ENCODE results near the gene NEGR1.

Gene NEGR1

DNA sequence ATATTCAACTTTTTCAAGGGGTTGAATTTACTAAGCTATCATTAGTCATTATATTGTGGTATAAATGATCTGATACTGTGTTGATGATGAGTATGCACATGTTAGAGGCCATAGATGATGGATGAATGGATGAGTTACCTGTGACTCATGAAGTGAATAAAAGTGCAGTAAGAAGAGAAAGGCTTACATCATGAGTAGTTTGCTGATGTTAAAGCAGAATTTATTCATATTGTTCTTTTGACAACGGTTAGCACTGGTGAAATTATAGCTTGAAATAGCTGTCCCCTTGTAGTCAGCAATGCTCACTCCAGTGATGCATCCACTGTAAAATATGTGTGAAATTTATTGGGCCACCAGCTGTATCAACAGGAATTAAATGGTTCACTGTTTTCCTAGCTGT is 660.6 kb downstream of the NEGR1 start:
- Histone ChIP-seq H3K27me3 (ENCODE audit: insufficient read depth, low read depth, severe bottlenecking) (no peaks in the 10 kb centered on the region), H3K36me3 (no peaks in the 10 kb centered on the region), H3K9me3 (ENCODE audit: severe bottlenecking) (no peaks in the 10 kb centered on the region), H3K4me3 (ENCODE audit: low read depth, low read length) (no peak overlapping the region), H3K27ac (no peak overlapping the region)
- no peak for TF ChIP-seq CTCF (IDR thresholded peaks at IDR 0.05; ENCODE audit: low read depth, low read length)
- no peak for DNase-seq

DNA sequence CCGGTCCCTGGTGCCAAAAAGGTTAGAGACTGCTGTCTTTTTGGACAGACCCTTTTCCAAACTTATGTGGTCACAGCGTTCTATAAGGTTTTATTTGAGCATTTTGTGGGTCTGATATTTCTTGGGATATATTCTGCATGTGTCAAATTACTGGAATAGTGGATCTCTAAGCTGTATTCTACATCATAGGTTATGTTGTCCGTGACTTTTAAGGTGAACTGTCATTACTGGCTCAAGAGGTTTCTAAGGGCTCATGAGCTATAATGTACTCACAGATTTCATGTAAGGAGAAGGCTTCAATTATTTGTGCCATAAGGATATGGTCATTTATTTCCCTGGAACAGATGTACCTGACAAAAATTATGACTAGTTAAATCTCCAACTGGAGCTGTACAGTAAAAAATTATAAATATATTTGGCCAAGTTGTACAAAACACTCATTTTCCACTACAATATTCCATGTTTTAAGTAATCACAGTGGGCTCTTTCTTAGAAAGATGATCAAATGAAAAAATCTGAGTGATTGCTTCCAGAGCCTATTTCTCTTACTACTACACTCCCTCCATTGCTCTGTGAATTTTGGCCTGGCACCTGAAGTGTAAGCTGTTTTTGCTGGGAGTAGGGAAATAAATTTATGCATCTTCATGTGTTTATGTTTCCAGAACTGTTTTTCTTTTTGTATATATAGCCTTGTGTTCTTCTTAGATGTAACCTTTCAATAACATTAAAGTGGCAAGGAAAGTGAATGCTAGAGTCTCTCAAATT is 663.4 kb downstream of the NEGR1 start:
- DNase-seq: no peak
- Histone ChIP-seq H3K36me3 (no peaks in the 10 kb centered on the region), H3K27ac (no peak overlapping the region), H3K27me3 (ENCODE audit: insufficient read depth, low read depth, severe bottlenecking) (no peaks in the 10 kb centered on the region), H3K4me3 (ENCODE audit: low read depth, low read length) (no peak overlapping the region), H3K9me3 (ENCODE audit: severe bottlenecking) (no peaks in the 10 kb centered on the region)
- TF ChIP-seq CTCF (IDR thresholded peaks at IDR 0.05; ENCODE audit: low read depth, low read length): no peak

DNA sequence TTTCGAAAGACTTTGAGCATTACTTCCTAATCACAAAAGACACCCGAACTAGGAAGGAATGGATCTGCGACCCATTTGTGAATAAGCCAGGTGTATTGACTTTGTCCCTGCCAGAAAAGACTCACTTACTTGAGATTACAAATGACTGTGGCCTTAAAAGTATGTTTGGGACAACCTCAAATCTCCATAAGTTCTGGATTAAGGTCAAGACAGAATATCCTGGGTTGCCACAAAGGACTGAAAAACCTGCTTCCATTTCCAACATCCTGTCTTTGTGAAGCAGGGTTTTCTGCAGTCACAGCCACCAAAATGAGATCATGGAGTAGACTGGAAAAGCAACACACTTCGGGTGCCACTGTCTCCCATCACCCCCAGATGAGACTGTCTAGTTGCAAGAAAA is 664.1 kb downstream of the NEGR1 start:
- H3K27ac ChIP-seq: no peak overlapping the region
- DNase-seq: no peak
- no peak for TF ChIP-seq CTCF (IDR thresholded peaks at IDR 0.05; ENCODE audit: low read depth, low read length)
- H3K9me3 ChIP-seq (ENCODE audit: severe bottlenecking): no peaks in the 10 kb centered on the region
- H3K27me3 ChIP-seq (ENCODE audit: insufficient read depth, low read depth, severe bottlenecking): no peaks in the 10 kb centered on the region
- no peaks in the 10 kb centered on the region for H3K36me3 ChIP-seq
- H3K4me3 ChIP-seq (ENCODE audit: low read depth, low read length): no peak overlapping the region

- H3K4me3 ChIP-seq (ENCODE audit: low read depth, low read length): no peak overlapping the region
- H3K36me3 ChIP-seq: no peaks in the 10 kb centered on the region
- TF ChIP-seq CTCF (IDR thresholded peaks at IDR 0.05; ENCODE audit: low read depth, low read length): no peak
- no peak overlapping the region for H3K27ac ChIP-seq
- DNase-seq: no peak
- no peaks in the 10 kb centered on the region for H3K9me3 ChIP-seq (ENCODE audit: severe bottlenecking)
- no peaks in the 10 kb centered on the region for H3K27me3 ChIP-seq (ENCODE audit: insufficient read depth, low read depth, severe bottlenecking)
Measured at GRCh38 chr1:71610476-71610875, 671.9 kb downstream of the NEGR1 start.

GRCh38 chr1:71603044-71603776 is 679.1 kb downstream of the NEGR1 start:
- Histone ChIP-seq H3K27me3 (ENCODE audit: insufficient read depth, low read depth, severe bottlenecking) (no peaks in the 10 kb centered on the region), H3K4me3 (ENCODE audit: low read depth, low read length) (no peak overlapping the region), H3K27ac (no peak overlapping the region), H3K9me3 (ENCODE audit: severe bottlenecking) (no peaks in the 10 kb centered on the region), H3K36me3 (no peaks in the 10 kb centered on the region)
- no peak for DNase-seq
- TF ChIP-seq CTCF (IDR thresholded peaks at IDR 0.05; ENCODE audit: low read depth, low read length): no peak

Data from WERI-Rb-1 (cell line).